NT2/D1 (cell line): Measurements from ENCODE around the gene RAB40C.

Source experiments
- YY1 ChIP-seq: IDR thresholded peaks from 2 replicates; pipeline ENCODE4 v1.6.1; 2011; ENCODE audit not compliant: insufficient read length, insufficient read depth
- ZNF274 ChIP-seq: IDR thresholded peaks from 2 replicates; pipeline ENCODE4 v1.6.1; 2011; ENCODE audit warnings: mild to moderate bottlenecking, low read depth, low read length

DNA sequence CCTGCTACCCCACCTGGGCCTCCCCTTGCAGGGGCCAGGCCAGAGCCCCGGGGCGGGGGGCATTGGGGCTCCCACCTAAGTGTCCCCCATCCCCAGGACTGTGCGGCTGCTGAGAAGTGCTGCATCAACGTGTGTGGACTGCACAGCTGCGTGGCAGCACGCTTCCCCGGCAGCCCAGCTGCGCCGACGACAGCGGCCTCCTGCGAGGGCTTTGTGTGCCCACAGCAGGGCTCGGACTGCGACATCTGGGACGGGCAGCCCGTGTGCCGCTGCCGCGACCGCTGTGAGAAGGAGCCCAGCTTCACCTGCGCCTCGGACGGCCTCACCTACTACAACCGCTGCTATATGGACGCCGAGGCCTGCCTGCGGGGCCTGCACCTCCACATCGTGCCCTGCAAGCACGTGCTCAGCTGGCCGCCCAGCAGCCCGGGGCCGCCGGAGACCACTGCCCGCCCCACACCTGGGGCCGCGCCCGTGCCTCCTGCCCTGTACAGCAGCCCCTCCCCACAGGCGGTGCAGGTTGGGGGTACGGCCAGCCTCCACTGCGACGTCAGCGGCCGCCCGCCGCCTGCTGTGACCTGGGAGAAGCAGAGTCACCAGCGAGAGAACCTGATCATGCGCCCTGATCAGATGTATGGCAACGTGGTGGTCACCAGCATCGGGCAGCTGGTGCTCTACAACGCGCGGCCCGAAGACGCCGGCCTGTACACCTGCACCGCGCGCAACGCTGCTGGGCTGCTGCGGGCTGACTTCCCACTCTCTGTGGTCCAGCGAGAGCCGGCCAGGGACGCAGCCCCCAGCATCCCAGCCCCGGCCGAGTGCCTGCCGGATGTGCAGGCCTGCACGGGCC is 42.8 kb downstream of the RAB40C start:
- TF ChIP-seq YY1 (no peak), ZNF274 (no peak)
